ENCODE measurements around the gene CAV1.

CAV1 gene

DNA sequence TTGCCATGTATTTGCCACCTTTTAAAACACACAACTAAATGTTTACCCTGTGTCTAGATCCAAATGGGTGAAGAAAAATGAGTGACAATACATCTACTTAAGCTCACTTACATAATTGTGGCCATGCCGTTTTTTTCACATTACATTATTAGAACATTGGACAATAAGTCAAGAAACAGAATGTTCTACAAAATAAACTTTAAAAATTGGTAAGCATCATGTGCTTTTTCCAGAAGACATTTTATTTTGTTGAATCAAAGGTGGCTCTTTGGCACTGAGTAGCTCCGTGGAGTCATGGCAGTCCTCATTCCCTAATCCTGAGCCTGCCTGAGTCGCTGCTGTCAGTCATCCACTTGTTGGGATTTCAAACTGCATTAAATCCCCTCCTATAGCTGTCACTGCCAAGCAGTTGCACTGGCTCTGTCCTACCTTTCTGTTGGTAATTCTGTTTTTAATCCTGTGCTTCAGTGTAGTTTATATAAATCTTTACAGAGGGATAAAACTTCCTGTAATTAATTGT lies 32.3 kb downstream of the CAV1 start:
- TF ChIP-seq MYC (IDR thresholded peaks at IDR 0.05; ENCODE audit: low read depth, low read length) (no peak), MAX (IDR thresholded peaks at IDR 0.05; ENCODE audit: low read depth, low read length) (no peak), CTCF (IDR thresholded peaks at IDR 0.05; ENCODE audit: low read depth, low read length) (no peak), POLR2A (IDR thresholded peaks at IDR 0.05; ENCODE audit: extremely low read depth, insufficient read length) (no peak)
- no peak overlapping the region for H3K4me3 ChIP-seq (ENCODE audit: low read depth, low read length)
- no peak for DNase-seq (ENCODE audit: low read depth)

DNA sequence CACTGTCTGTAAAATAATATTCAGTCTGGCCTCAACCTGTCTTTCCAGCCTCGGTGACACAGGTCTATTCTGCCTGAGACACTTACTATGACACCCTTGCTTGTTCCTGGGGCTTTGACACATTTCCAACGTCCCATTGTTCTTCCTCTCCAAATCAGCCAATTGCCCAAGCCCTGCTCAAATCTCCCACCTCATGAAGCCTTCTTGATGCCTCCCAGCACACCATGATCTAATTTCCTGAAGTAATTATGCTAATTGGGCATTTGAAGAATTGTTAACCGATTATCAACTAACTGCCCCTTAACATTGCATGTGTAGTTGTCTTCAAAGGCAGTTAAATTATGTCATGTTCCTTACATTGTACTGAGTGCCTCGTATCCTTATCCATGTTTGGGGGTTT lies 33.1 kb downstream of the CAV1 start:
- no peak for DNase-seq (ENCODE audit: low read depth)
- no peak overlapping the region for H3K4me3 ChIP-seq (ENCODE audit: low read depth, low read length)
- TF ChIP-seq MAX (IDR thresholded peaks at IDR 0.05; ENCODE audit: low read depth, low read length) (no peak), MYC (IDR thresholded peaks at IDR 0.05; ENCODE audit: low read depth, low read length) (no peak), POLR2A (IDR thresholded peaks at IDR 0.05; ENCODE audit: extremely low read depth, insufficient read length) (no peak), CTCF (IDR thresholded peaks at IDR 0.05; ENCODE audit: low read depth, low read length) (no peak)

- no peak overlapping the region for H3K4me3 ChIP-seq (ENCODE audit: low read depth, low read length)
- DNase-seq (ENCODE audit: low read depth), result no peak
- no peak for TF ChIP-seq POLR2A (IDR thresholded peaks at IDR 0.05; ENCODE audit: extremely low read depth, insufficient read length)
- no peak for TF ChIP-seq CTCF (IDR thresholded peaks at IDR 0.05; ENCODE audit: low read depth, low read length)
- no peak for TF ChIP-seq MAX (IDR thresholded peaks at IDR 0.05; ENCODE audit: low read depth, low read length)
- no peak for TF ChIP-seq MYC (IDR thresholded peaks at IDR 0.05; ENCODE audit: low read depth, low read length)
Measured at GRCh38 chr7:116560021-116560970, 35.5 kb downstream of the CAV1 start.

DNA sequence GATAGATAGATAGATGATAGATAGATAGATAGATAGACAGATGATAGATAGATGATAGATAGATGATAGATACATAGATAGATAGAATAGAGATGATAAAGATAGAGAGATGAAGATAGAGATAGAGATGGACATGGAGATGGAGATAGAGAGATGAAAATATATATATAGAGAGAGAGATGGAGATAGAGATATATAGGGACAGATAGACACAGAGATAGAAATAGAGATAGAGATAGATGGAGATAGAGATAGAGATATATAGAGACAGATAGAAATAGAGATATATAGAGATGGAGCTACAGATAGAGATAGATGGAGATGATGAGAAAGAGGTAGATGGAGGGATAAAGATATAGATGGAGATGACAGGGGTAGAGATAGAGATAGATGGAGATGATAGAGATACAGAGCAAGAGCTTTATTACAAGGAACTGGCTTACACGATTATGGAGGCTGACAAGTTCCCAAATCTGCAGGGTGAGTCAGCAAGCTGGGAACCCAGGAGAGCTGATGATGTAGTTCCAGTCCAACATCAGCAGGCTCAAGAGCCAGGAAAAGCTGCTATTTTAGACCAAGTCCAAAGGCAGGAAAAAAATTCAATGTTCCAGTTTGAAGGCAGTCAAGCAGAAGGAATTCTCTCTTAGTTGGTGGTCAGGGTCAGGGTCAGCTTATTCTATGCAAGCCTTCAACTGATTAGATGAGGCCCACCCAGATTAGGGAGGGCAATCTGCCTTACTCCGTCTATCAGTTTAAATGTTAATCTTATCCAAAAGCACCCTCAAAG lies 37.1 kb downstream of the CAV1 start:
- no peak overlapping the region for H3K4me3 ChIP-seq (ENCODE audit: low read depth, low read length)
- DNase-seq (ENCODE audit: low read depth), result no peak
- TF ChIP-seq POLR2A (IDR thresholded peaks at IDR 0.05; ENCODE audit: extremely low read depth, insufficient read length), result no peak
- no peak for TF ChIP-seq MYC (IDR thresholded peaks at IDR 0.05; ENCODE audit: low read depth, low read length)
- TF ChIP-seq CTCF (IDR thresholded peaks at IDR 0.05; ENCODE audit: low read depth, low read length), result no peak
- no peak for TF ChIP-seq MAX (IDR thresholded peaks at IDR 0.05; ENCODE audit: low read depth, low read length)

DNA sequence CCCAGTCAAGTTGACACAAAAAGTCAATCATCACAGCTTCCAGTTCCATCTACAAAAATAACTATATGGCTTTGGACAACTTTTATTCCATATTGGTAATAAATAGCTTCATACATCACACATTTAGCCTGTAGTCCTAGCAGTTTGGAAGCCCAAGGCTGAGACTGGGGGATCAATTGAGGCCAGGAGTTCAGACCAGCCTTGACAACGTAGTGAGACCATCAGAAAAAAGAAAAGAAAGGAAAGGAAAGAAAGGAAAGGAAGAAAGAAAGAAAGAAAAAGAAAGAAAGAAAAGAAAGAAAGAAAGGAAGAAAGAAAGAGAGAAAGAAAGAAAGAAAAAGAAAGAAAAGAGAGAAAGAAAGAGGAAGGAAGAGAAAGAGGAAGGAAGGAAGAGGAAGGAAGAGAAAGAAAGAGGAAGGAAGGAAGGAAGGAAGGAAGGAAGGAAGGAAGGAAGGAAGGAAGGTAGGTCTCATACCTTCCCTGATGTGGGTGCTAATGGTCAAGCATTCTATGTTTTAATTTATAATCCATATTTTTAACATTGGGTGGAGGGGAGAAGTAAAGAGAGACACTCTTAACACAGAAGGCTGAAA lies 37.8 kb downstream of the CAV1 start:
- TF ChIP-seq MYC (IDR thresholded peaks at IDR 0.05; ENCODE audit: low read depth, low read length) (no peak), CTCF (IDR thresholded peaks at IDR 0.05; ENCODE audit: low read depth, low read length) (no peak), POLR2A (IDR thresholded peaks at IDR 0.05; ENCODE audit: extremely low read depth, insufficient read length) (no peak), MAX (IDR thresholded peaks at IDR 0.05; ENCODE audit: low read depth, low read length) (no peak)
- no peak for DNase-seq (ENCODE audit: low read depth)
- H3K4me3 ChIP-seq (ENCODE audit: low read depth, low read length), result no peak overlapping the region
